ENCODE results near the gene DNAAF9. TPM values are rescaled to one million over a fixed set of nuclear protein-coding genes. Genes with fewer than 3 reads are reported as not detected.

The DNAAF9 gene
- polyA plus RNA-seq, 4 donors = 27.1 to 31.6 (median 29.0) TPM

- DNase-seq (ENCODE audit: low read depth in 4 of 4, low spot score in 3 of 4) = no peak
These were observed 29.3 kb downstream of the DNAAF9 start for GRCh38 chr20:3378138-3378537.

GRCh38 chr20:3377644-3378043, 29.8 kb downstream of the DNAAF9 start:
- DNase-seq (ENCODE audit: low read depth in 4 of 4, low spot score in 3 of 4) = no peak

GRCh38 chr20:3374296-3374695, 33.2 kb downstream of the DNAAF9 start:
- peak in 1 of 4 donors; percentile 12 for DNase-seq (ENCODE audit: low read depth in 4 of 4, low spot score in 3 of 4)

- no peak for DNase-seq (ENCODE audit: low read depth in 4 of 4, low spot score in 3 of 4)
These were observed 35.7 kb downstream of the DNAAF9 start for GRCh38 chr20:3371754-3372153.

- DNase-seq (ENCODE audit: low read depth in 4 of 4, low spot score in 3 of 4) = no peak
These were observed 40.4 kb downstream of the DNAAF9 start for GRCh38 chr20:3367089-3367488.

GRCh38 chr20:3364323-3365013, 43.0 kb downstream of the DNAAF9 start:
- DNase-seq (ENCODE audit: low read depth in 4 of 4, low spot score in 3 of 4) = no peak

GRCh38 chr20:3360752-3361151, 46.7 kb downstream of the DNAAF9 start:
- DNase-seq (ENCODE audit: low read depth in 4 of 4, low spot score in 3 of 4) = no peak

- DNase-seq (ENCODE audit: low read depth in 4 of 4, low spot score in 3 of 4) = no peak
These were observed 48.7 kb downstream of the DNAAF9 start for GRCh38 chr20:3358676-3359340.

Other genes starting within 250 kb of the DNAAF9 start
- 10 to 100 TPM; 17.0 to 22.5 (median 20.6) TPM for gene FASTKD5, start 247.8 kb downstream of the DNAAF9 start, polyA plus RNA-seq (ENCODE audit: insufficient read length in 4 of 4)
- 10 to 100 TPM in 1 of 4 donors, 1 to 10 TPM in 3; 9.1 to 10.4 (median 9.7) TPM for gene UBOX5, start 247.8 kb downstream of the DNAAF9 start, polyA plus RNA-seq (ENCODE audit: insufficient read length in 4 of 4)
- gene LZTS3, start 234.1 kb downstream of the DNAAF9 start, polyA plus RNA-seq (ENCODE audit: insufficient read length in 4 of 4) = 10 to 100 TPM; 14.4 to 18.9 (median 15.6) TPM
- 10 to 100 TPM; 45.7 to 57.7 (median 48.3) TPM for gene DDRGK1, start 203.0 kb downstream of the DNAAF9 start, polyA plus RNA-seq (ENCODE audit: insufficient read length in 4 of 4)
- gene ITPA, start 198.2 kb downstream of the DNAAF9 start, polyA plus RNA-seq (ENCODE audit: insufficient read length in 4 of 4) = 10 to 100 TPM; 46.1 to 70.6 (median 49.5) TPM
- 1 to 10 TPM; 1.7 to 3.8 (median 2.4) TPM for gene SLC4A11, start 168.5 kb downstream of the DNAAF9 start, polyA plus RNA-seq (ENCODE audit: insufficient read length in 4 of 4)
- 10 to 100 TPM; 52.8 to 59.3 (median 55.1) TPM for gene ATRN, start 63.3 kb upstream of the DNAAF9 start, polyA plus RNA-seq (ENCODE audit: insufficient read length in 4 of 4)

All from right renal pelvis (tissue), 4 donors.